ENCODE data around the gene PLEKHM3.
A peak's percentile ranks its signal among the peaks of the same experiment; 100 is the strongest.

Gene PLEKHM3

GRCh38 chr2:207848545-207848928, 176.8 kb downstream of the PLEKHM3 start:
- no peaks in the 10 kb centered on the region for H3K27me3 ChIP-seq (ENCODE audit: insufficient read depth, insufficient read length)
- no peaks in the 10 kb centered on the region for H3K36me3 ChIP-seq (ENCODE audit: insufficient read depth, insufficient read length, low read length)
- DNase-seq (ENCODE audit: low read depth, low spot score): no peak
- TF ChIP-seq ZNF274 (IDR thresholded peaks at IDR 0.05; ENCODE audit: low read depth, low read length): no peak
- TF ChIP-seq SUZ12 (IDR thresholded peaks at IDR 0.05; ENCODE audit: extremely low read depth, insufficient read depth, insufficient read length): no peak
- TF ChIP-seq YY1 (IDR thresholded peaks at IDR 0.05; ENCODE audit: insufficient read depth, insufficient read length): no peak
- no peak overlapping the region for H3K9ac ChIP-seq (ENCODE audit: insufficient read length, low read depth)
- H3K4me1 ChIP-seq (ENCODE audit: insufficient read depth, insufficient read length): no peaks in the 10 kb centered on the region
- H3K4me3 ChIP-seq (ENCODE audit: insufficient read length, low read depth): no peak overlapping the region
- H3K9me3 ChIP-seq (ENCODE audit: insufficient read depth, low read length): no peaks in the 10 kb centered on the region

GRCh38 chr2:207847807-207848544, 177.4 kb downstream of the PLEKHM3 start:
- H3K9ac ChIP-seq (ENCODE audit: insufficient read length, low read depth): no peak overlapping the region
- no peaks in the 10 kb centered on the region for H3K27me3 ChIP-seq (ENCODE audit: insufficient read depth, insufficient read length)
- H3K4me1 ChIP-seq (ENCODE audit: insufficient read depth, insufficient read length): no peaks in the 10 kb centered on the region
- no peaks in the 10 kb centered on the region for H3K9me3 ChIP-seq (ENCODE audit: insufficient read depth, low read length)
- H3K4me3 ChIP-seq (ENCODE audit: insufficient read length, low read depth): no peak overlapping the region
- no peaks in the 10 kb centered on the region for H3K36me3 ChIP-seq (ENCODE audit: insufficient read depth, insufficient read length, low read length)
- DNase-seq (ENCODE audit: low read depth, low spot score): peak; percentile 25
- no peak for TF ChIP-seq SUZ12 (IDR thresholded peaks at IDR 0.05; ENCODE audit: extremely low read depth, insufficient read depth, insufficient read length)
- no peak for TF ChIP-seq YY1 (IDR thresholded peaks at IDR 0.05; ENCODE audit: insufficient read depth, insufficient read length)
- no peak for TF ChIP-seq ZNF274 (IDR thresholded peaks at IDR 0.05; ENCODE audit: low read depth, low read length)

- H3K9ac ChIP-seq (ENCODE audit: insufficient read length, low read depth): no peak overlapping the region
- H3K4me3 ChIP-seq (ENCODE audit: insufficient read length, low read depth): no peak overlapping the region
- TF ChIP-seq YY1 (IDR thresholded peaks at IDR 0.05; ENCODE audit: insufficient read depth, insufficient read length): no peak
- TF ChIP-seq SUZ12 (IDR thresholded peaks at IDR 0.05; ENCODE audit: extremely low read depth, insufficient read depth, insufficient read length): no peak
- TF ChIP-seq ZNF274 (IDR thresholded peaks at IDR 0.05; ENCODE audit: low read depth, low read length): no peak
- no peaks in the 10 kb centered on the region for H3K4me1 ChIP-seq (ENCODE audit: insufficient read depth, insufficient read length)
- H3K36me3 ChIP-seq (ENCODE audit: insufficient read depth, insufficient read length, low read length): no peaks in the 10 kb centered on the region
- DNase-seq (ENCODE audit: low read depth, low spot score): no peak
- H3K27me3 ChIP-seq (ENCODE audit: insufficient read depth, insufficient read length): no peaks in the 10 kb centered on the region
- no peaks in the 10 kb centered on the region for H3K9me3 ChIP-seq (ENCODE audit: insufficient read depth, low read length)
Observed at GRCh38 chr2:207847098-207847806, 178.1 kb downstream of the PLEKHM3 start.

GRCh38 chr2:207845202-207845864, 180.0 kb downstream of the PLEKHM3 start:
- H3K4me1 ChIP-seq (ENCODE audit: insufficient read depth, insufficient read length): no peaks in the 10 kb centered on the region
- H3K9ac ChIP-seq (ENCODE audit: insufficient read length, low read depth): no peak overlapping the region
- TF ChIP-seq ZNF274 (IDR thresholded peaks at IDR 0.05; ENCODE audit: low read depth, low read length): no peak
- no peak for DNase-seq (ENCODE audit: low read depth, low spot score)
- no peaks in the 10 kb centered on the region for H3K36me3 ChIP-seq (ENCODE audit: insufficient read depth, insufficient read length, low read length)
- H3K9me3 ChIP-seq (ENCODE audit: insufficient read depth, low read length): no peaks in the 10 kb centered on the region
- no peak overlapping the region for H3K4me3 ChIP-seq (ENCODE audit: insufficient read length, low read depth)
- H3K27me3 ChIP-seq (ENCODE audit: insufficient read depth, insufficient read length): no peaks in the 10 kb centered on the region

GRCh38 chr2:207844648-207845047, 180.7 kb downstream of the PLEKHM3 start:
- Histone ChIP-seq H3K4me3 (ENCODE audit: insufficient read length, low read depth) (no peak overlapping the region), H3K27me3 (ENCODE audit: insufficient read depth, insufficient read length) (no peaks in the 10 kb centered on the region), H3K36me3 (ENCODE audit: insufficient read depth, insufficient read length, low read length) (no peaks in the 10 kb centered on the region), H3K9ac (ENCODE audit: insufficient read length, low read depth) (no peak overlapping the region), H3K9me3 (ENCODE audit: insufficient read depth, low read length) (no peaks in the 10 kb centered on the region), H3K4me1 (ENCODE audit: insufficient read depth, insufficient read length) (no peaks in the 10 kb centered on the region)
- TF ChIP-seq YY1 (IDR thresholded peaks at IDR 0.05; ENCODE audit: insufficient read depth, insufficient read length) (no peak), ZNF274 (IDR thresholded peaks at IDR 0.05; ENCODE audit: low read depth, low read length) (no peak), SUZ12 (IDR thresholded peaks at IDR 0.05; ENCODE audit: extremely low read depth, insufficient read depth, insufficient read length) (no peak)
- no peak for DNase-seq (ENCODE audit: low read depth, low spot score)

- Histone ChIP-seq H3K9ac (ENCODE audit: insufficient read length, low read depth) (no peak overlapping the region), H3K9me3 (ENCODE audit: insufficient read depth, low read length) (no peaks in the 10 kb centered on the region), H3K4me1 (ENCODE audit: insufficient read depth, insufficient read length) (peaks cover 5% of the 10 kb centered on the region), H3K36me3 (ENCODE audit: insufficient read depth, insufficient read length, low read length) (no peaks in the 10 kb centered on the region), H3K4me3 (ENCODE audit: insufficient read length, low read depth) (no peak overlapping the region), H3K27me3 (ENCODE audit: insufficient read depth, insufficient read length) (no peaks in the 10 kb centered on the region)
- DNase-seq (ENCODE audit: low read depth, low spot score): no peak
- no peak for TF ChIP-seq ZNF274 (IDR thresholded peaks at IDR 0.05; ENCODE audit: low read depth, low read length)
- TF ChIP-seq SUZ12 (IDR thresholded peaks at IDR 0.05; ENCODE audit: extremely low read depth, insufficient read depth, insufficient read length): no peak
- TF ChIP-seq YY1 (IDR thresholded peaks at IDR 0.05; ENCODE audit: insufficient read depth, insufficient read length): no peak
Observed at GRCh38 chr2:207840101-207840500, 185.2 kb downstream of the PLEKHM3 start.

GRCh38 chr2:207839575-207839974, 185.8 kb downstream of the PLEKHM3 start:
- Histone ChIP-seq H3K36me3 (ENCODE audit: insufficient read depth, insufficient read length, low read length) (no peaks in the 10 kb centered on the region), H3K9ac (ENCODE audit: insufficient read length, low read depth) (no peak overlapping the region), H3K9me3 (ENCODE audit: insufficient read depth, low read length) (no peaks in the 10 kb centered on the region), H3K4me1 (ENCODE audit: insufficient read depth, insufficient read length) (peaks cover 5% of the 10 kb centered on the region), H3K4me3 (ENCODE audit: insufficient read length, low read depth) (no peak overlapping the region), H3K27me3 (ENCODE audit: insufficient read depth, insufficient read length) (no peaks in the 10 kb centered on the region)
- no peak for DNase-seq (ENCODE audit: low read depth, low spot score)
- no peak for TF ChIP-seq YY1 (IDR thresholded peaks at IDR 0.05; ENCODE audit: insufficient read depth, insufficient read length)
- no peak for TF ChIP-seq ZNF274 (IDR thresholded peaks at IDR 0.05; ENCODE audit: low read depth, low read length)
- TF ChIP-seq SUZ12 (IDR thresholded peaks at IDR 0.05; ENCODE audit: extremely low read depth, insufficient read depth, insufficient read length): no peak
